Activated naive CD4-positive, alpha-beta T cell treated with anti-CD3 and anti-CD28 coated beads, Interleukin-2, amount 50 U/mL, for 16 hours (primary cell): ENCODE results near the gene PARS2.

Experiments
- DNase-seq: peaks from one replicate; pipeline ENCODE4 v3.0.0-alpha.2; 2020

PARS2 gene

GRCh38 chr1:54721719-54722118 lies 42.6 kb downstream of the PARS2 start:
- DNase-seq: no peak

DNA sequence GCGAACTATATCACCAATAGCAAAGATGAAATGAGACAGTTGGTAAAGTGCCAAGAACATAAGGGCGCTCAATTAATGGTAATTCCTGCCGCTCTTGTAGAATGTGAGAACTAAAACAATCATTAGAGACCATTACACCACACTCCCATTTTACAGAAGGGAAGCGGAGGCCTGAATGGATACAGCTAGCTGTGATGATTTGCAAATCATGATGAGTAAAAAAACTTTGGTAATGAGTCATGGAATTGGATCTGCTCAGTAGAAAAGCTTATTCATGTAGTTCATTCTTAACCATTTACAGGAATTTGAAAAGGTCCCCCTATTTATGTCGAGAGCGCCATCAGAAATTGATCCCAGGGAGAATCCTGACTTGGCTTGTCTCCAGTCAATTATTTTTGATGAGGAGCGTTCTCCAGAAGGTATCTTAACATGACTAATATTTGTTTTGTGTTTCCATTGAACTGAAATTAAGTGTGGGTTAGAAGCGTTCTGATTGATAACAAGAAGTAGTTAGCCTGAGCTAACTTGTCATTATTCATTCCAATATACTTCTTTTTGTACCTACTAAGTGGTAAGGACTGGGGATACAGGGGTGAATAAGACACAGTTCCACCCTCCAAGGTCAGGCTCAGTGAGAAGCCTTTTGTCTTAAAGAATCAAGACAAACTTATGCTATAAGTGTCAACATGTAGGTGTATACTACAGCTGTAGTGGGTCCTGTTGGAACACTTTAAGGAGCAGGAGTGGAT lies 47.9 kb downstream of the PARS2 start:
- no peak for DNase-seq

GRCh38 chr1:54715493-54716298 lies 48.6 kb downstream of the PARS2 start, which contains the start of gene TTC4:
TTC4 (plus strand) TSS chr1:54715861; CDS start chr1:54715909, 48 bp downstream.
- peak; percentile 83 for DNase-seq

DNA sequence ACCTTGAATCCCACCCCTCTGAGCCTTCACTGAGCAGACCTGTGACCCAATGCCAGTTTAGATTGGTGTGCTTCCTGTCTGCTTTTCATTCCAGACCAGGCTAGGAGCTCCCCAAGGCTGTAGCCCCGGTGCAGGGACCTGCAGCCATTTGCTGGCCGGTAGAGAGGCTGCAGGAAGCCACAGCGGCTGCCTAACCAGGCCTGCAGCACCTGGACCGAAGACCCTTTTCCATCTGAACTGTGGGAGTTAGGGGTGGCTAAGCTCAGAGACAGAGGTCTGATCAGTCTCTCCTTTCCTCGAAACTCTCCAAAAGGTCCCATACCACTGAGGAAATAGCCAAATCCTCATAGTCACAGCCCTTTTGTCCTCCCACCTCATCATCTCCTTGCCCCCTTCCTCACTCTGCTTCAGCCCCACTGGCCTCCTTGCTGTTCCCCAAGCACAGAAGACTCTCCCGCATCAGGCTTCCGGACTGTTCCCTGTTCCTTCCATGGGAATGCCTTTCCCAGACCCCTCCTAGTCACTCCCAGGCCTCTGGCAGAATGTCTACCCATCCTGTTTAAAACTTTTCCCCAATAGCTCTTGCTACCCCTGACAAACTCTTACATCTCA lies 49.3 kb downstream of the PARS2 start:
- DNase-seq: no peak

DNA sequence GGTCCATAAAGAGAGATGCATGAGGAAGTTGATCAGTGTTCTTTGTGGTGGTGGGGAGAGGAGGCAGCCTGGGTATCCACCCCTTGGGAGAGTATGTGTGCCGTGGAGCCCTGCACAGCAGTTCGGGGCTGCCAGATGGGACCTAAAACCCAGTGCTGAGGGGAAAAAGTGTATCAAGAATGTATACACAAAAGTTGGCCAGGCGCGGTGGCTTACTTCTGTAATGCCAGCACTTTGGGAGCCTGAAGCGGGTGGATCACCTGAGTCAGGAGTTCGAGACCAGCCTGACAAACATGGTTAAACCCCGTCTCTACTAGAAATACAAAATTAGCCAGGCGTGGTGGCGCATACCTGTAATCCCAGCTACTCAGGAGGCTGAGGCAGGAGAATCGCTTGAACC lies 52.8 kb downstream of the PARS2 start:
- DNase-seq: no peak

DNA sequence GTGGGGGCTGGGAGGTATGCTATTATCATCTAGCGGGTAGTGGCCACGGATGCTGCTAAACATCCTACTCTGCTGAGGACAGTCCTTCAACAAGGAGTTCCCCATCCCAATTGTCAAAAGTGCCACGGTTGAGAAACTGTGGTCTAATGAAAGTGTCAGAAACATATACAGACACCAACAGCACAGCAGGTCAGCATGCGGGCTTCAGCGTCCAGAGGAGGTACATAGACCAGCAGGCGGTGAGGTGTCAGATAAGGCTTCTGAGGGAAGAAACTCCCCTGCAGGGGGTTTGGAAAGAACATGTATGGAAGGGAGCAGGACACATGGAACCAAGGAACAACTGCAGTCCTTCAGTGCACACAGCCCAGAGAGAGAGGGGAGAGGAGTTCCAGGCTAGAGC lies 53.5 kb downstream of the PARS2 start:
- no peak for DNase-seq

DNA sequence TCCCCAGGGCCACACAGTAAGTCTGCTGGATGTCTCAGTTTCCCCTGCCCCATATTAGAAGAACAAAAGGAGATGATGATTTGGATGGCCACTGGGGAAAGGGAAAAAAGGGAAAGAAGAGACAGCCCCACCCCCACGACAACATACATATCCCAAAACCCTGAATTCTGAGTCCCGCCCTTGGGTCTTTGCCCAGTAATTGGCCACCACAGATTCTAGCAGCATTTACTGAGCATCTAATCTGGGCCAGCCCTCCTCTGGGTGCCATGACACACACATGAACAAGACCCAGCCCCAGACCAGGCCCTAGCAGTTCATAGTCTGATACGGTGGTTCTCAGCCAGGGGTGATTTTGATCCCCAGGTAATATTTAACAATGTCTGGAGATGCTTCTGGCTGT lies 53.9 kb downstream of the PARS2 start:
- DNase-seq: no peak

DNA sequence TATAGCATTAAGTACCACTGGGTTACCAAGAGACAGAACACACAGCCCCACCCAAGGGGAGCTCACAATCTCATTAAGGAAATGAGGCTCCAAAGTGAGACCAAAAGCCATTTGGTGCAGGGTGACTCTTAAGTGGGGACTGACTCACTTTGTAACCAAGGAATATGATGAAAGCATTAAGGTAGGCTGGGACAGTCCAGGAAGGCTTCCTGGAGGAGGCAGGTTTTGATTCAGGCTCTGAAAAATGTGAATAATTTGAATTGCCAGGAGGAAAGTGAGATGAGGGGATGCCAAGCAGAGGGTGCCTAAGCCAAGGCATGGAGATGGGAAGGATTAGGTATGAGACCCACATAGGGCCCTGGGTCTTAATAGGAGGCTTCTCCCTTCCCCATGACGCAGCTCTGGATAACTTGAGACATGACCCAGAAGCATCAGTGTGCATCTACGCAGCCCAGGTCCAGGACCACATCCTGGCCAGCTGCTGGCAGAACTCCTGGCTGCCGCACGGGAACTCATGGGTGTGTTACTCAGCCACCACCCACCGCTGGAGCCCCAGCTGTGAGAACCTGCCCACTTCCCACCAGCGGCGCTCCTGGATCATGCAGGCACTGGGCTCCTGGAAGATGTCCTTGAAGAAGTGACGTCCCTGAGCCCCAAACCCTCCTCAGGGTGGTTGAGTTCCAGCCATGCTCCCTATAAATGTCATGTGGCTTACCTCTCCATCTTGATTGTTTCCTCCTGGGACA lies 54.6 kb downstream of the PARS2 start:
- DNase-seq: no peak

DNA sequence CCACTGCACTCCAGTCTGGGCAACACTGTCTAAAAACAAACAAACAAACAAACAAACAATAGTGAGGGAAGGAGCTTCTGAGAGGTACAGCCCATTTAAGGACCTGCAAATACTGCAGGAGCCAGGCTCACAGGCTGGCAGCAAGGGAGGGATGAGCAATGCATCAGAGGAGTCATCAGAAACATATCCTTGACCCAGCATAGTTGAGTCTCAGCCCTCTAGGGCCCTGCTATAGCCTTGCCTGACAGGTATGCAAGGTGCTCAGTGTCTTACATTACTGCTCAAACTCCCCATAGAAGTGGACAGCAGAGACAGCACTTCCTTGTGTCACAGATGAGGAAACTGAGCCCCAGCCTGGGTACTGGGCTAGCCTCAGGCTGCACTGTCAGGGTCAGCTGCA lies 55.9 kb downstream of the PARS2 start:
- no peak for DNase-seq
